Measurements from ENCODE around the gene DDX55.
"Not testable (repeated sequence)": the region's sequence is repeated elsewhere in the genome, so short reads cannot be mapped to it uniquely, and the experiment has no call there.

DDX55 gene, protein sequence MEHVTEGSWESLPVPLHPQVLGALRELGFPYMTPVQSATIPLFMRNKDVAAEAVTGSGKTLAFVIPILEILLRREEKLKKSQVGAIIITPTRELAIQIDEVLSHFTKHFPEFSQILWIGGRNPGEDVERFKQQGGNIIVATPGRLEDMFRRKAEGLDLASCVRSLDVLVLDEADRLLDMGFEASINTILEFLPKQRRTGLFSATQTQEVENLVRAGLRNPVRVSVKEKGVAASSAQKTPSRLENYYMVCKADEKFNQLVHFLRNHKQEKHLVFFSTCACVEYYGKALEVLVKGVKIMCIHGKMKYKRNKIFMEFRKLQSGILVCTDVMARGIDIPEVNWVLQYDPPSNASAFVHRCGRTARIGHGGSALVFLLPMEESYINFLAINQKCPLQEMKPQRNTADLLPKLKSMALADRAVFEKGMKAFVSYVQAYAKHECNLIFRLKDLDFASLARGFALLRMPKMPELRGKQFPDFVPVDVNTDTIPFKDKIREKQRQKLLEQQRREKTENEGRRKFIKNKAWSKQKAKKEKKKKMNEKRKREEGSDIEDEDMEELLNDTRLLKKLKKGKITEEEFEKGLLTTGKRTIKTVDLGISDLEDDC

GRCh38 chr12:123601602-123602489 is at the start of gene DDX55:
Gene DDX55, plus strand, starts transcription at chr12:123602099. Its CDS starts 50 bp downstream, at chr12:123602149.
- peak; percentile 80 for DNase-seq (ENCODE audit: low read depth)

DNA sequence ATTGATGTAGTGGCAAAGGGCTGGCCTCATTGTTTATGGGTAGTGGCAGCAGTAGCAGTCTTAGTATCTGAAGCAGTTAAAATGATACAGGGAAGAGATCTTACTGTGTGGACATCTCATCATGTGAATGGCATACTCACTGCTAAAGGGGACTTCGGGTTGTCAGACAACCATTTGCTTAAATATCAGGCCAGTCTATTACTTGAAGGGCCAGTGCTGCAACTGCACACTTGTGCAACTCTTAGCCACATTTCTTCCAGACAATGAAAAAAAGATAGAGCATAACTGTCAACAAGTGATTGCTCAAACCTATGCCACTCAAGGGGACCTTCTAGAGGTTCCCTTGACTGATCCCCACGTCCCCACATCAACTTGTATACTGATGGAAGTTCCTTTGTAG is 47.8 kb upstream of the DDX55 start:
- not testable (repeated sequence) for DNase-seq (ENCODE audit: low read depth)

DNA sequence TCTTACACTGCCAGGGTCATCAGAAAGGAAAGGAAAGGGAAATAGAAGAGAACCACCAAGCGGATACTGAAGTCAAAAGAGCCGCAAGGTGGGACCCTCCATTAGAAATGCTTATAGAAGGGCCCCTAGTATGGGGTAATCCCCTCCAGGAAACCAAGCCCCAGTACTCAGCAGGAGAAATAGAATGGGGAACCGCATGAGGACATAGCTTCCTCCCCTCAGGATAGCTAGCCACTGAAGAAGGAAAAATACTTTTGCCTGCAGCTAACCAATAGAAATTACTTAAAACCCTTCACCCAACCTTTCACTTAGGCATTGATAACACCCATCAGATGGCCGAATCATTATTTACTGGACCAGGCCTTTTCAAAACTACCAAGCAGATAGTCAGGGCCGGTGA is 47.1 kb upstream of the DDX55 start:
- DNase-seq (ENCODE audit: low read depth), result not testable (repeated sequence)

- DNase-seq (ENCODE audit: low read depth), result not testable (repeated sequence)
Measured at GRCh38 chr12:123558487-123558886, 43.4 kb upstream of the DDX55 start.

- no peak for DNase-seq (ENCODE audit: low read depth)
Measured at GRCh38 chr12:123559468-123559867, 42.4 kb upstream of the DDX55 start.

DNA sequence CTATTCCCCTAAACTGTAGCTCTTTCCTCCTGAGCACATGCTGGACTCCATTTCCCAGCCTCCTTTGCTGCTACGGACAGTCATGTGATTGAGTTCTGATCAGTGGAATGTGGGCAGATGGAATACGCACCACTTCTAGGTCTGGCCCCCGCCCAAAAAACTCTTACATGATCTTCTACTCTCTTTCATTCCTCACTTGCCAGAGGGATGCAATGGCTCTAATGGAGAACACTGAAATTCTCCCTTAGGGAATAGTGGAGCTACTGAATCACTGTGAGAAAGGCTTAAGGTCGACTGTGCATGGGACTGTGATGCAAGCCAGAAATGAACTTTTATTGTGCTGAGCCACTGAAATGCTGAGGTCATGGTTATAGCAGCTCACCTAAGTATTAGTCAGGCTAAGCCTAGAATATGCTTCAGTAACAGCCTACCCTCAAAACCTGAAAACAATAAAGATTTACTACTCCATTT is 30.5 kb upstream of the DDX55 start:
- no peak for DNase-seq (ENCODE audit: low read depth)

- no peak for DNase-seq (ENCODE audit: low read depth)
Measured at GRCh38 chr12:123572391-123572790, 29.5 kb upstream of the DDX55 start.

- DNase-seq (ENCODE audit: low read depth), result no peak
Measured at GRCh38 chr12:123573870-123574269, 28.0 kb upstream of the DDX55 start.

GRCh38 chr12:123576611-123577010 is 25.3 kb upstream of the DDX55 start:
- no peak for DNase-seq (ENCODE audit: low read depth)

GRCh38 chr12:123578243-123578642 is 23.7 kb upstream of the DDX55 start:
- no peak for DNase-seq (ENCODE audit: low read depth)

DNA sequence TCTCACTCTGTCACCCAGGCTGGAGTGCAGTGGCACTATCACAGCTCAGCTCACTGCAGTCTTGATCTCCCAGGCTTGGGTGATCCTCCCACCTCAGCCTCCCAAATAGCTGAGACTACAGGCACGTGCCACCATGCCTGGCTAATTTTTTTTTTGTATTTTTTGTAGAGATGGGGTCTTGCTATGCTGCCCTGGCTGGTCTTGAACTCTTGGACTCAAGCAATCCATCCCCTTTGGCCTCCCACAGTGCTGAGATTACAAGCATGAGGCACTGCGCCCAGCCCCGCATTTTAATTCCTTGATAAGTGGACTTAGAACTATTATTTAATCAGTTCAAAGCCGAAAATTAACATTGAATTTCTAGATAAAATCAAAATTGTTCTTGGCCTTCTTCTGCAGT is 23.1 kb upstream of the DDX55 start:
- DNase-seq (ENCODE audit: low read depth), result not testable (repeated sequence)

GRCh38 chr12:123580772-123581171 is 21.1 kb upstream of the DDX55 start:
- DNase-seq (ENCODE audit: low read depth), result no peak

DNA sequence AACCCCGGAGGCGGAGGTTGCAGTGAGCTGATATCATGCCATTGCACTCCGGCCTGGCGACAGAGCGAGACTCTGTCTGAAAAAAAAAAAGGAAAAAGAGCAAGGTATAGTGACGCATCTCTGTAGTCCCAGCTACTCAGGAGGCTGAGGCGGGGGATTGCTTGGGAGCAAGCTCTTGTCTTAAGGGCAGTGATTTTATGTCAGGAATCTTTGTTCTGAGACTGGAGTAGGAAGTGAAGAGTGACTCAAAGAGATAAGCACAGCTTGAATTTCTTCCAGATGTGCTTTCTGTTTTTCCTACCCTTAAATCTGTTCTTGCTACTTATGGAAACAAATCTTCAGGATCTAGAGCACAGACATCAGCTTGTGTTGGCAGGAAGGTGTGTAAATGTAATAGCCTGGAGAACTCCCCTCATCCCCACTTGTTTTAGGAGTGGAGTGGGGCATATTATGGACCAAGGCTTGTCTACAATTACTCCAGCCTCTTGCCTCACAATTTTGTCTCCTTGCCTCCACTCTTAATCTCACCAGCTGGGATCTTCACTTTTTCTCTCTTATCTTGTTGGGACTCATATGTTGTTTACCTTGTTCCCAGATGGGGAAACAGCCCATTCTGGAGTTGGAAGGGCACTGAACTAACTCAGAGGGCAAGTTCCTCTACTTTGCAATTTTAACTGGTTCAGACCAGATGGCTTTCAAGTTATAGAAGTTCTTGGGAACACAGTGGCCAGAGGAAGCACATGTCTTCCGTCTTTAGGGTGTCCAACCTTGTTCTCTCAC is 10.0 kb upstream of the DDX55 start:
- no peak for DNase-seq (ENCODE audit: low read depth)

- no peak for DNase-seq (ENCODE audit: low read depth)
Measured at GRCh38 chr12:123595729-123596128, 6.2 kb upstream of the DDX55 start.

GRCh38 chr12:123597100-123597499 is 4.8 kb upstream of the DDX55 start:
- DNase-seq (ENCODE audit: low read depth), result no peak

DNA sequence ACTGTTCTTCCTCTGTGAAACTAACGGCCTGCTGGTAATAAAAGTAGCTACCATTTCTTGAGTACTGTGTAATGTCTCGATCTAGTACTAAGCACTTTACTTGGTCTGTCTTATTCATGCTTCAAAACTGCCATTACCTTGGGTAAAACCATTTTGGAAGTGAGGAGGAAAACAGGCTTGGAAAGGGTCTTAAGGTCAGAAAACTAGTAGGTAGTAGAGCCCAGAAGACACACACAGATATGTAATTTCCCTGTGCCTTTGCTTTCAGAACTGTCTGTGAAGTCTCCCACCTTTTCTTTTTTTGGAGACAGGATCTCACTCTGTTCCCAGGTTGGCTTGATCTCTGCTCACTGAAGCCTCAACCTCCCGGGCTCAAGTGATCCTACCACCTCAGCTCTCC is 3.4 kb upstream of the DDX55 start:
- no peak for DNase-seq (ENCODE audit: low read depth)

- DNase-seq (ENCODE audit: low read depth), result no peak
Measured at GRCh38 chr12:123599310-123599709, 2.6 kb upstream of the DDX55 start.

GRCh38 chr12:123599721-123600120 is 2.2 kb upstream of the DDX55 start:
- DNase-seq (ENCODE audit: low read depth), result no peak

DNA sequence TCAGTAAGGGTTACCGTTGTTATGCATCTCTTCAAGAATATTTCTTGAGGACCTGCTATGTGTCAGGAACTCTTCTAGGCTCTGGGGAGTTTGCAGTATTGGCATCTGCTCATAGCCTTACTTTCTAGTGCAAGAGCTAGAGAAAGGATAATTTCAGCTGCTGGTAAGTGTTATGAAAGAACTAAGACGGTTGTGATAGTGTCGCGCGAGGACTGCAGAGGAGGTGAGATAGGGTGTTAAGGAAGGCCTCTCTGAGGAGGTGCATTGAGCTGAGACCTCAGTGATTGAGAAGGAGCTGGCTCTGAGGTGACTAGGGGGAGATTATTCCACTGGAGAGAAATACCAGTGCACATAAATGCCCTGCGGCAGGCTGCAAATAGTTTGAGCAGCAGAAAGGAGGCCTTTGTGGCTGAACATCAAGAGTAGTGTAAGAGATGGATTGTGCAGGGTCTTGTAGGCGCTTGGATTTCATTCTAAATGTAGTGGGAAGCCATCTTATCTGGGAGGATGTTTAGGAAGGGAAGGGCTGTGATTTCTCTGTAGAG is 824 bp downstream of the DDX55 start:
- DNase-seq (ENCODE audit: low read depth), result no peak

GRCh38 chr12:123603495-123603894 is 1.6 kb downstream of the DDX55 start:
- DNase-seq (ENCODE audit: low read depth), result not testable (repeated sequence)

DNA sequence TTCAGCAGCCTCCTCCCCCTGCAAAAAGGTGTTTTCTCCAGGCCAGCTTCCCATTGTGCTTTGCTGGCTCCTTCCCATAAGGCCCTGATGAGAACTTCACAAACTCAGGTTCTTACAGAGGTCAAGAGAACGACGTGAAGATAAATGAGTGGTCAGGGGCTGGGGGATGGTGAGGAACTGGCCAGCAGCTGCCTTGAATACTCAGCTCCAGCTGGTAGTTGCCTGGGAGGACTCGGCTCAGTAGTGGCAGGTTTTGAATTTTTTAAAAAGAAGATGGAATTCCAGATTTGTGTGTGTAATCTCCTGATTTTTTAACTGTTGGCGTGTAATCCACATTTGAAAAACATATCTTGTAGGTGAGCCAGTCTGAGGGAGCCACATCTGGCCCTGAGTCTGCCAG is 5.9 kb downstream of the DDX55 start:
- no peak for DNase-seq (ENCODE audit: low read depth)

Data from activated T-cell treated with anti-CD3 and anti-CD28 coated beads for 24 hours (primary cell).